ENCODE measurements around the gene MYOZ2. TPM values are rescaled to one million over a fixed set of nuclear protein-coding genes. Genes with fewer than 3 reads are reported as not detected.

MYOZ2 gene
- total and polyA plus RNA-seq, 2 donors (not counting 3 experiments of a cell fraction or from before 2014, with no cell fraction given), result 0.11 to 0.13 TPM

DNA sequence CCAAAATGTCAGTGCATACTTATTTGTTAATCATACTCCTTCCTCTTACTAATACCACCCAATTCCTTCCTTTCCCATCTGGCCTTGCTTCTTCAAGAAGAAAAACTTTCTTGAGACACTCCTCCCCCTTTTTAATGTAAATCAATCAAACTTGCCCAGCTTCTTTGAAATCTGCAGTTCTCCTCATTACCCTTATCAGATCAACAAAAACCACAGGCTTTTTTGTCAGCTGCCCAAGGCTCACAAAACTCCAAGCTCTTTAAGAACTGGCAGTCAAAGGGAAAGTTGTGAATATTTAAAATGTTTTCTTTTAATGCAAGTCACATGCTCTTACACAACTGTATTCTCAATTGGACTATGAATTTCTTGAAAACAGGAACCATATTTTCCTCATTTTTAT lies 11.3 kb upstream of the MYOZ2 start:
- H3K4me2 ChIP-seq (ENCODE audit: insufficient read depth, low read length), result peak overlapping the region; percentile 17
- peak overlapping the region; percentile 26 for H3K27ac ChIP-seq (ENCODE audit: insufficient read depth, low read depth, low read length)
- no peak overlapping the region for H3K4me3 ChIP-seq (replicated peaks in 1 of 3; ENCODE audit: insufficient read depth in 1 of 3, low read depth in 1 of 3, low read length in 3 of 3)
- ChIA-PET CTCF (interaction anchor here (0.6 to 1.5 kb wide), 5 partner anchors 12 to 88 kb away, joined by 3 to 7 read pairs (median 5); partner anchors contain the start of genes MYOZ2 and USP53), POLR2A (no interaction called here)
- H3K4me1 ChIP-seq (ENCODE audit: control insufficient read depth, extremely low read depth, insufficient read depth, low read length), result peaks cover 19% of the 10 kb centered on the region
- peak overlapping the region; percentile 59 for H2AFZ ChIP-seq (ENCODE audit: low read depth, low read length)
- H3K27me3 ChIP-seq (ENCODE audit: control insufficient read depth in 2 of 2, insufficient read depth in 2 of 2, low read length in 2 of 2), result no peaks in the 10 kb centered on the region
- no peaks in the 10 kb centered on the region for H3K36me3 ChIP-seq (ENCODE audit: control insufficient read depth in 2 of 2, extremely low read depth in 1 of 2, insufficient read depth in 2 of 2, low read length in 2 of 2)
- no TSS peak for BruUV-seq (replicated peaks)
- TF ChIP-seq, protein P1, sequence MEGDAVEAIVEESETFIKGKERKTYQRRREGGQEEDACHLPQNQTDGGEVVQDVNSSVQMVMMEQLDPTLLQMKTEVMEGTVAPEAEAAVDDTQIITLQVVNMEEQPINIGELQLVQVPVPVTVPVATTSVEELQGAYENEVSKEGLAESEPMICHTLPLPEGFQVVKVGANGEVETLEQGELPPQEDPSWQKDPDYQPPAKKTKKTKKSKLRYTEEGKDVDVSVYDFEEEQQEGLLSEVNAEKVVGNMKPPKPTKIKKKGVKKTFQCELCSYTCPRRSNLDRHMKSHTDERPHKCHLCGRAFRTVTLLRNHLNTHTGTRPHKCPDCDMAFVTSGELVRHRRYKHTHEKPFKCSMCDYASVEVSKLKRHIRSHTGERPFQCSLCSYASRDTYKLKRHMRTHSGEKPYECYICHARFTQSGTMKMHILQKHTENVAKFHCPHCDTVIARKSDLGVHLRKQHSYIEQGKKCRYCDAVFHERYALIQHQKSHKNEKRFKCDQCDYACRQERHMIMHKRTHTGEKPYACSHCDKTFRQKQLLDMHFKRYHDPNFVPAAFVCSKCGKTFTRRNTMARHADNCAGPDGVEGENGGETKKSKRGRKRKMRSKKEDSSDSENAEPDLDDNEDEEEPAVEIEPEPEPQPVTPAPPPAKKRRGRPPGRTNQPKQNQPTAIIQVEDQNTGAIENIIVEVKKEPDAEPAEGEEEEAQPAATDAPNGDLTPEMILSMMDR (IDR thresholded peaks at IDR 0.05; ENCODE audit: extremely low read depth in 1 of 2, insufficient read depth in 1 of 2, low read depth in 1 of 2, low read length in 2 of 2), result no peak
- TF ChIP-seq POLR2A (IDR thresholded peaks at IDR 0.05; ENCODE audit: low read depth, low read length) (no peak), FOS (IDR thresholded peaks at IDR 0.05; ENCODE audit: borderline replicate concordance, insufficient read depth, low read length) (peak; percentile 56), EZH2 (IDR thresholded peaks at IDR 0.05; ENCODE audit: borderline replicate concordance, low read depth, low read length, severe bottlenecking) (no peak), JUN (IDR thresholded peaks at IDR 0.05; ENCODE audit: borderline replicate concordance, insufficient read depth, insufficient read length, low read depth) (no peak), MYC (IDR thresholded peaks at IDR 0.05; ENCODE audit: low read depth, low read length) (no peak), POLR2AphosphoS5 (IDR thresholded peaks at IDR 0.05; ENCODE audit: insufficient read depth, low read depth, low read length) (no peak), GATA2 (IDR thresholded peaks at IDR 0.05; ENCODE audit: insufficient read depth, insufficient read length, low read depth, low read length) (peak; percentile 90)
- TF ChIP-seq, protein P2, sequence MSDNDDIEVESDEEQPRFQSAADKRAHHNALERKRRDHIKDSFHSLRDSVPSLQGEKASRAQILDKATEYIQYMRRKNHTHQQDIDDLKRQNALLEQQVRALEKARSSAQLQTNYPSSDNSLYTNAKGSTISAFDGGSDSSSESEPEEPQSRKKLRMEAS (IDR thresholded peaks at IDR 0.05; ENCODE audit: insufficient read depth, insufficient read length), result no peak
- H3K9me1 ChIP-seq (replicated peaks; ENCODE audit: control insufficient read depth, extremely low read depth, insufficient read depth, low read length), result no peaks in the 10 kb centered on the region
- no peaks in the 10 kb centered on the region for H3K79me2 ChIP-seq (ENCODE audit: control insufficient read depth, insufficient read depth, low read length)
- dilution Hi-C loops (cut with MboI; ENCODE audit: extremely low pct_ligation_motif_present, low sequenced_read_pairs), result no loop called here
- no peaks in the 10 kb centered on the region for H4K20me1 ChIP-seq (replicated peaks; ENCODE audit: control insufficient read depth, extremely low read depth, insufficient read depth, low read length)
- H3K9me3 ChIP-seq (replicated peaks; ENCODE audit: control insufficient read depth, insufficient read depth, low read length), result no peaks in the 10 kb centered on the region
- FAIRE-seq, result peak; percentile 46
- peak; percentile 64 for DNase-seq (ENCODE audit: low read depth, low spot score)
- intact Hi-C loops (cut with micrococcal nuclease), result loop anchor here (2.0 kb wide), 1 partner anchor 84 kb away; no protein-coding TSS in a partner anchor
- H3K9ac ChIP-seq (replicated peaks; ENCODE audit: extremely low read depth, insufficient read depth, low read length), result no peak overlapping the region

Measured in endothelial cell of umbilical vein (primary cell).